ENCODE measurements around the gene RHBDD1.
"Not testable (repeated sequence)": the region's sequence is repeated elsewhere in the genome, so short reads cannot be mapped to it uniquely, and the experiment has no call there.

Gene RHBDD1

DNA sequence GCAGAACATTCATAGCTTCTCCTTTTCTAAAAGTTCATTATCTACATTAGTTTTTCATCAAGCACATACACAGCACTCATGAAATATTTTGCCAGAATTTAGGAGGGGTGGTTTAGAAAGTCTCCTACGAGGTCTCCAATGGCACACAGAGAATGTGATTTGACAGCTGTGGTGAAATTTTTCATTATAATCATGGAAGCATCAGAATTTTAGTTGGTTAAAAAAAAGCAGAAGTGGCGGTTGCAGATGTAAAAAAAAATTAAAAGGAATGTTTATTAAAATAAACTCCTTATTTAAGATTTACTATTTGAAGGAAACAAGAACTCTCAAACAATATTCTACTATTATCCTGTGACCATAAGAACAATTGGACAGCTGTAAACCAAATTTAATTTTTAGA lies 10.8 kb upstream of the RHBDD1 start:
- TF ChIP-seq, protein P1, sequence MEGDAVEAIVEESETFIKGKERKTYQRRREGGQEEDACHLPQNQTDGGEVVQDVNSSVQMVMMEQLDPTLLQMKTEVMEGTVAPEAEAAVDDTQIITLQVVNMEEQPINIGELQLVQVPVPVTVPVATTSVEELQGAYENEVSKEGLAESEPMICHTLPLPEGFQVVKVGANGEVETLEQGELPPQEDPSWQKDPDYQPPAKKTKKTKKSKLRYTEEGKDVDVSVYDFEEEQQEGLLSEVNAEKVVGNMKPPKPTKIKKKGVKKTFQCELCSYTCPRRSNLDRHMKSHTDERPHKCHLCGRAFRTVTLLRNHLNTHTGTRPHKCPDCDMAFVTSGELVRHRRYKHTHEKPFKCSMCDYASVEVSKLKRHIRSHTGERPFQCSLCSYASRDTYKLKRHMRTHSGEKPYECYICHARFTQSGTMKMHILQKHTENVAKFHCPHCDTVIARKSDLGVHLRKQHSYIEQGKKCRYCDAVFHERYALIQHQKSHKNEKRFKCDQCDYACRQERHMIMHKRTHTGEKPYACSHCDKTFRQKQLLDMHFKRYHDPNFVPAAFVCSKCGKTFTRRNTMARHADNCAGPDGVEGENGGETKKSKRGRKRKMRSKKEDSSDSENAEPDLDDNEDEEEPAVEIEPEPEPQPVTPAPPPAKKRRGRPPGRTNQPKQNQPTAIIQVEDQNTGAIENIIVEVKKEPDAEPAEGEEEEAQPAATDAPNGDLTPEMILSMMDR (IDR thresholded peaks at IDR 0.05; ENCODE audit: insufficient read depth, missing control alignments) = no peak
- DNase-seq (ENCODE audit: insufficient read length, low spot score) (no peak), FAIRE-seq (no peak)

DNA sequence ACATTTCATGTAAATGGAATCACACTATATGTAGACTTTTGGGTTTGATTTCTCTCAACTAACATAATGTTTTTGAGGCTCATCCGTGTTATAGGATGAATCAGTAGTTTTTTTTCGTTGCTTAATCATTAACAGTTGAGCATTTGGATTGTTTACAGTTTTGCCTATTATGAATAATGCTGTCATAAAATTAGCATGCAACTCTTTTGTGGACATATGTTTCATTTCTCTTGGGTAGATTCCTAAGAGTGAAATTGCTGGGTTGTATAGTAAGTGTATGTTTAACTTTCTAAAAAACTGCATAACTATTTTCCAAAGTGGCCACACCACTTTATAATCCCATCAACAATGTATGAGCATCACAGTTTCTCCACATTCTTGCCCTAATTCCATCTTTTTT lies 7.7 kb upstream of the RHBDD1 start:
- TF ChIP-seq, protein P1 (IDR thresholded peaks at IDR 0.05; ENCODE audit: insufficient read depth, missing control alignments) = no peak
- FAIRE-seq (no peak), DNase-seq (ENCODE audit: insufficient read length, low spot score) (no peak)

DNA sequence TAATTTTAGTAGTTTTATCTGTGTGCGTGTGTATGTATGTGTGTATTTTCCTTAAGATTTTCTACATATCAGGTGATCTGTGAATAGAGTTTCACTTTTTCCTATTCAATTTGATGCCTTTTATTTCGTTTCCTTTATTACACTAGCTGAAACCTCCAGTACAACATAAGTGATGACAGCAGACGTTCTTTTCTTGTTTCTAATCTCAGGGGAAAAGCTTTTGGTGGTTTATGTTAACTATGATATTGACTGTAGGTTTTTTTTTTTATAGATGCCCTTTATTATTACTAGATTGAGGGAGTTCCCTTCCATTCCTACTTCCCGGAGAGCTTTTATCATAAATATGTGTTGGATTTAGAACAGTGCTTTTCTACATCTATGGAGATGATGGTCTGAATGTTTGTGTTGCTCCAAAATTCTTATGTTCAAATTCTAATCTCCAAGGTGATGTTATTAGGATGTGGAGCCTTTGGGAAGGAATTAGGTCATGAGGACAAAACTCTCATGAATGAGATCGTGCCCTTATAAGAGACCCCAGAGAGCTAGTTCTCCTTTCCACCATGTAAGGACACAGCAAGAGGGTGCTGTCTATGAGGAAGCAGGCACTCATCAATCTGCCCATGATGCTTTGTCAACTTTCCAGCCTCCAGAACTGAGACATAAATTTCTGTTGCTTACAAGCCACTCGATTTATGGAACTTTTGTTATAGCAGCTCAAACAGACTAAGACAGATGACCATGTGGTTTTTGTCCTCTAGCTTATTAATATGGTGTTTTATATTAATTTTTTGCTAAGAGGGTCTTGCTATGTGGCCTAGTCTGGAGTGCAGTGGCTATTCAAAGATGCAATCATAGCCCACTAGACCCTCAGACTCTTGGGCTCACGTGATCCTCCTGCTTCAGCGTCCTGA lies 5.9 kb upstream of the RHBDD1 start:
- TF ChIP-seq, protein P1 (IDR thresholded peaks at IDR 0.05; ENCODE audit: insufficient read depth, missing control alignments) = no peak
- DNase-seq (ENCODE audit: insufficient read length, low spot score) (no peak), FAIRE-seq (no peak)

DNA sequence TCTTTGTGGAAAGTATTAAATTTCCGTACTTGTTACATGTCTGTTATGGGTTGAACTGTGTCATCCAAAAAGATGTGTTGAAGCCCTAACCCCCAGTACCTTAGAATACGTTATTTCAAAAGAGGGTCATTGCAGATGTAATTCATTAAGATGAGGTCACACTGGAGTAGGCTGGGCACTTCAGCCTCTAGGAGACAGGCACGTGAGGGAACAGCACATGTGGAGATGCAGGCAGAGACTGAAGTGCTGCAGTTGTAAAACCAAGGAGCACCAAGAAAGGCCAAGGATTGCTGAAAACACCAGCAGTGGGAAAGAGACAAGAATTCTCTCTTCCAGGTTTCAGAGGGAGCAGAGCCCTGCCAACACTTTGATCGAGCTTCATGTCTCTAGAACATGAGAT lies 4.6 kb upstream of the RHBDD1 start:
- FAIRE-seq = no peak
- DNase-seq (ENCODE audit: insufficient read length, low spot score) = no peak
- TF ChIP-seq, protein P1 (IDR thresholded peaks at IDR 0.05; ENCODE audit: insufficient read depth, missing control alignments) = no peak

DNA sequence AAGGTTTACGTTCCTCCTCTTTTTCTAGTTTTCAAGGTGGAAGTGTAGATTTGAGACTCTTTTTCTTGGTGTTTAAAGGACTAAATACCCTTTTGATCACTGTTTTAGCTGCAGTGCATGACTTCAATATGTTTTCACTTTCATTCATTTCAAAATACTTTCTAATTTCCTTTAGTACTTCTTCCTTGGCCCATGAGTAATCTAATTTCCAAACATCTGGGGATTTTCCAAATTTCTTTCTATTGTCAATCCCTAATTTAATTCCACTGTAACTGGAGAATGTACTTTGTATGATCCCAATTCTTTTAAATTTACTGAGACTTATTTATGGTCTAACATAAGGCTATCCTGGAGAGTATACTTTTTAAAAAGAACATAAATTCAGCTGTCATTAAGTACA lies 3.8 kb upstream of the RHBDD1 start:
- no peak for FAIRE-seq
- TF ChIP-seq, protein P1 (IDR thresholded peaks at IDR 0.05; ENCODE audit: insufficient read depth, missing control alignments) = no peak
- no peak for DNase-seq (ENCODE audit: insufficient read length, low spot score)

DNA sequence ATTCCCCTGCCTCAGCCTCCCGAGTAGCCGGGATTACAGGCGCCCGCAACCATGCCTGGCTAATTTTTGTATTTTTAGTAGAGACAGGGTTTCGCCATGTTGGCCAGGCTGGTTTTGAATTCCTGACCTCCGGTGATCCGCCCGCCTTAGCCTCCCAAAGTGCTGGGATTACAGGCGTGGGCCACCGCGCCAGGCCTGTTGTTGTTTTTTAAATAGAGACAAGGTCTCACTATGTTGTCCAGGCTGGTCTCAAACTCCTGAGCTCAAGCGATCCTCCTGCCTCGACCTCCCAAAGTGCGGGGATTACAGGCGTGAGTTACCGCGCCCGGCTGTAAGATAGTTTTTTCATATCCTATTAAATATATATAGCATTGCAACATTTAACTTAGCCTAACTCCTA lies 974 bp upstream of the RHBDD1 start:
- not testable (repeated sequence) for FAIRE-seq

DNA sequence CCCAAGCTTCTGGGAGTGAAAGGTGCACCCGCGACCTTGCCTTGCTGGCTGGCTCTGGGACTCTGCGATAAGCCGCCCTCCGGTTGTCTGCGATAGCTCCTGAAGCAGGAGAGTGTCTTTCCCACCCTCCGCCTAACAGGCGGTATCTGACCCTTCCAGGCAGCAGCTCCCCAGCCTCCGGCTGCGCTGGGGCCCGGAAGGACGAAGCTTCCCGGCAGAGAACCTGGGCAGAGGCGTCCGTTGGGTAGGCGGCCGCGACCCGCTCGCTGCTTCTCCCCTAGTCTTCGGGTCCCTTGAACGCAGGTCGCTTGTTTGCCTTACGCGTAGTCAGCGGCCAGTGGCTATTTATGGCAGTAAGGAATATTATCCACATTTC lies 446 bp upstream of the RHBDD1 start:
- no peak for FAIRE-seq
- no peak for DNase-seq (ENCODE audit: insufficient read length, low spot score)
- TF ChIP-seq, protein P1 (IDR thresholded peaks at IDR 0.05; ENCODE audit: insufficient read depth, missing control alignments) = no peak

More for the DNA sequence above, 974 bp upstream of the RHBDD1 start:
- not testable (repeated sequence) for DNase-seq (ENCODE audit: insufficient read length, low spot score)
